ENCODE results near the gene ARX.

- TF ChIP-seq CTCF (IDR thresholded peaks at IDR 0.05; ENCODE audit: poor library complexity) (no peak), EZH2 (IDR thresholded peaks at IDR 0.05; ENCODE audit: borderline replicate concordance) (no peak)
These were observed 27.5 kb downstream of the ARX start for GRCh38 chrX:24988314-24988713.

Data from hepatocyte (in vitro differentiated cells).